Head of caudate nucleus (tissue), 42 donors: ENCODE results near the gene EIF4E1B.

Source experiments
- DNase-seq, 42 donors: peaks; one replicate each; pipeline versions ENCODE4 v3.0.0 to v3.0.0-alpha.2; 2020 to 2021; ENCODE audit warnings: mixed read lengths in 7 of 42
- intact Hi-C: fragments of 100-400 bp; cut with DNase I; formaldehyde crosslinking; loops from one replicate; pipeline ENCODE4 v1.15.0; 2022

The EIF4E1B gene

GRCh38 chr5:176658007-176658599 lies 27.6 kb downstream of the EIF4E1B start:
- peak; percentile 63 to 93 (median 80) for DNase-seq
- intact Hi-C loops, result loop anchor here (10.0 kb wide), 1 partner anchor 297 kb away; no protein-coding TSS in a partner anchor

GRCh38 chr5:176658817-176659511 lies 28.5 kb downstream of the EIF4E1B start:
- no peak for DNase-seq
- intact Hi-C loops, result loop anchor here (10.0 kb wide), 1 partner anchor 296 kb away; no protein-coding TSS in a partner anchor

- DNase-seq, result no peak
- intact Hi-C loops, result loop anchor here (10.0 kb wide), 1 partner anchor 295 kb away; no protein-coding TSS in a partner anchor
Measured at GRCh38 chr5:176659512-176659839, 29.0 kb downstream of the EIF4E1B start.

GRCh38 chr5:176659860-176660461 lies 29.5 kb downstream of the EIF4E1B start:
- no peak for DNase-seq
- intact Hi-C loops, result loop anchor here (10.0 kb wide), 1 partner anchor 295 kb away; no protein-coding TSS in a partner anchor

GRCh38 chr5:176660530-176660859 lies 30.0 kb downstream of the EIF4E1B start:
- DNase-seq, result no peak
- intact Hi-C loops, result no loop called here

- DNase-seq, result peak; percentile 42 to 91 (median 80)
- intact Hi-C loops, result no loop called here
Measured at GRCh38 chr5:176660860-176661641, 30.6 kb downstream of the EIF4E1B start.

GRCh38 chr5:176661676-176662075 lies 31.2 kb downstream of the EIF4E1B start:
- intact Hi-C loops, result no loop called here

GRCh38 chr5:176662371-176663333 lies 32.2 kb downstream of the EIF4E1B start:
- intact Hi-C loops, result no loop called here
- no peak for DNase-seq

More at GRCh38 chr5:176661676-176662075, 31.2 kb downstream of the EIF4E1B start:
- no peak for DNase-seq

GRCh38 chr5:176663566-176663965 lies 33.1 kb downstream of the EIF4E1B start:
- no peak for DNase-seq
- intact Hi-C loops, result no loop called here

- DNase-seq, result no peak
- intact Hi-C loops, result no loop called here
Measured at GRCh38 chr5:176664479-176664878, 34.0 kb downstream of the EIF4E1B start.

GRCh38 chr5:176664886-176665285 lies 34.4 kb downstream of the EIF4E1B start:
- intact Hi-C loops, result no loop called here
- DNase-seq, result no peak

- intact Hi-C loops, result no loop called here
- no peak for DNase-seq
Measured at GRCh38 chr5:176665517-176665916, 35.0 kb downstream of the EIF4E1B start.

- no peak for DNase-seq
- intact Hi-C loops, result no loop called here
Measured at GRCh38 chr5:176667637-176668036, 37.2 kb downstream of the EIF4E1B start.

GRCh38 chr5:176670449-176670848 lies 40.0 kb downstream of the EIF4E1B start:
- DNase-seq, result no peak
- intact Hi-C loops, result no loop called here

GRCh38 chr5:176671399-176671798 lies 40.9 kb downstream of the EIF4E1B start:
- intact Hi-C loops, result no loop called here

GRCh38 chr5:176671890-176672747 lies 41.6 kb downstream of the EIF4E1B start:
- intact Hi-C loops, result no loop called here
- no peak for DNase-seq

More at GRCh38 chr5:176671399-176671798, 40.9 kb downstream of the EIF4E1B start:
- DNase-seq, result no peak
